K562 (cell line): ENCODE results near the gene DDIT3. TPM values are rescaled to one million over a fixed set of nuclear protein-coding genes. Genes with fewer than 3 reads are reported as not detected.

ENCODE experiments used
- CREB1 ChIP-seq, 2 experiments: sonication (generic) in 1 of 2; formaldehyde crosslinking in 1 of 2; IDR thresholded peaks; 2 replicates each; pipeline versions ENCODE4 v1.6.1 to v1.8.0; 2012 to 2022; ENCODE audit warnings: inconsistent platforms in 1 of 2, mild to moderate bottlenecking in 1 of 2, missing genetic modification reagents in 1 of 2, moderate library complexity in 1 of 2
- E2F6 ChIP-seq, 2 experiments: IDR thresholded peaks; 2 replicates each; pipeline ENCODE4 v1.6.1; 2011; ENCODE audit warnings: borderline replicate concordance in 1 of 2, control low read depth in 1 of 2, low read depth in 1 of 2, low read length in 1 of 2, mild to moderate bottlenecking in 1 of 2, mixed read lengths in 1 of 2, moderate library complexity in 1 of 2; ENCODE audit not compliant: insufficient read depth in 1 of 2, insufficient read length in 1 of 2, poor library complexity in 1 of 2, severe bottlenecking in 1 of 2; ENCODE audit errors: extremely low read depth in 1 of 2
- HNRNPK ChIP-seq: fragments of 200-400 bp; formaldehyde crosslinking; IDR thresholded peaks from one replicate; pipeline ENCODE4 v1.6.1; 2018; ENCODE audit warnings: mild to moderate bottlenecking, low read depth, low read length; ENCODE audit not compliant: poor library complexity, severe bottlenecking
- HNRNPUL1 ChIP-seq: fragments of 200-400 bp; formaldehyde crosslinking; IDR thresholded peaks from 2 replicates; pipeline ENCODE4 v1.6.1; 2017; ENCODE audit warnings: low read length
- MCM7 ChIP-seq, 2 experiments: fragments of 450-650 bp; IDR thresholded peaks; 2 replicates each; pipeline ENCODE4 v1.6.1; 2016 to 2018
- POLR2A ChIP-seq: fragments of 450-650 bp; conservative IDR thresholded peaks from 2 replicates; pipeline ENCODE4 v1.6.1; 2016
- RBM22 ChIP-seq: fragments of 200-400 bp; formaldehyde crosslinking; IDR thresholded peaks from 2 replicates; pipeline ENCODE4 v1.6.1; 2018; ENCODE audit warnings: low read length, low read depth; ENCODE audit not compliant: poor library complexity, severe bottlenecking
- SMARCA4 ChIP-seq: fragments of 450-650 bp; IDR thresholded peaks from 2 replicates; pipeline ENCODE4 v1.6.1; 2016
- SMC3 ChIP-seq: conservative IDR thresholded peaks from 2 replicates; pipeline ENCODE4 v1.6.1; 2011; ENCODE audit warnings: low read depth, low read length, improper control_type of control experiment; ENCODE audit not compliant: insufficient read depth
- TAF15 ChIP-seq: fragments of 200-400 bp; formaldehyde crosslinking; IDR thresholded peaks from 2 replicates; pipeline ENCODE4 v1.6.1; 2017; ENCODE audit warnings: mild to moderate bottlenecking, low read depth, low read length, moderate library complexity
- TCF7L2 ChIP-seq: fragments of 150-350 bp; IDR thresholded peaks from 2 replicates; pipeline ENCODE4 v1.6.1; 2016; ENCODE audit warnings: low read depth, mild to moderate bottlenecking, low read length, moderate library complexity
- TCFL5 ChIP-seq: fragments of 250-450 bp; sonication (Bioruptor Pico); conservative IDR thresholded peaks from 2 replicates; pipeline ENCODE4 v1.6.1; 2021; ENCODE audit warnings: mild to moderate bottlenecking, moderate library complexity, matching md5 sums
- TRIM25 ChIP-seq: fragments of 450-650 bp; IDR thresholded peaks from 2 replicates; pipeline ENCODE4 v1.7.0; 2016; ENCODE audit warnings: borderline replicate concordance
- U2AF2 ChIP-seq: fragments of 200-400 bp; formaldehyde crosslinking; optimal IDR thresholded peaks from 2 replicates; pipeline ENCODE3; 2017; ENCODE audit warnings: low read depth, mild to moderate bottlenecking, low read length
- ZFP91 ChIP-seq: sonication (generic); formaldehyde crosslinking; IDR thresholded peaks from 2 replicates; pipeline ENCODE4 v1.8.0; 2022; ENCODE audit warnings: mild to moderate bottlenecking, missing genetic modification reagents
- ZMIZ1 ChIP-seq, 2 experiments: fragments of 150-350 bp in 1 of 2; IDR thresholded peaks; 2 replicates each; pipeline ENCODE4 v1.6.1; 2012 to 2016; ENCODE audit warnings: low read depth in 2 of 2, low read length in 2 of 2, mild to moderate bottlenecking in 1 of 2, moderate library complexity in 1 of 2
- ZNF583 ChIP-seq: fragments of 250-450 bp; sonication (Bioruptor Pico); IDR thresholded peaks from 2 replicates; pipeline ENCODE4 v1.4.0; 2020
- ZNF668 ChIP-seq: fragments of 250-450 bp; sonication (Bioruptor Pico); IDR thresholded peaks from 2 replicates; pipeline ENCODE4 v1.8.0; 2022; ENCODE audit warnings: mild to moderate bottlenecking, inconsistent platforms
- ZNF766 ChIP-seq: fragments of 200-800 bp; sonication (Bioruptor generic); conservative IDR thresholded peaks from 2 replicates; pipeline ENCODE4 v1.6.1; 2016; ENCODE audit warnings: missing genetic modification characterization, missing compliant biosample characterization
- polyA plus RNA-seq, 8 experiments: library from polyadenylated mRNA; depleted of rRNA in 4 of 8; stranded (reverse) in 5 of 8; unstranded in 3 of 8; fragments of >200 nt; fragmentation: Nextera tagmentation in 2 of 8; fragmentation: Illumina TruSeq in 1 of 8; extraction: Ambion mirVana in 2 of 8; extraction: Trizol in 1 of 8; gene quantifications; 2 replicates each; pipeline versions ENCODE4 v1.2.1 to v1.2.3, GENCODE V29; 2011 to 2014; ENCODE audit warnings: inconsistent platforms in 1 of 8, missing spikeins in 1 of 8
- total RNA-seq, 7 experiments: library from RNA; depleted of rRNA in 6 of 7; stranded (reverse); fragments of >200 nt in 6 of 7; fragmentation: Illumina TruSeq in 2 of 7; extraction: Trizol in 2 of 7; gene quantifications; 2 replicates each; pipeline versions ENCODE4 v1.2.1 to v1.2.3, GENCODE V29; 2011 to 2021; ENCODE audit warnings: low replicate concordance in 1 of 7

DDIT3 gene
- total and polyA plus RNA-seq, 9 of the 15 experiments (the other 6 are each of a cell fraction or from before 2014, with no cell fraction given) = 59.1 to 272 (median 89.9) TPM

GRCh38 chr12:57487597-57488401, 32.5 kb downstream of the DDIT3 start, which contains the start of gene MARS1 (continued):
- no peak for TF ChIP-seq ZFP91
- no peak for TF ChIP-seq TAF15
- no peak for TF ChIP-seq U2AF2
- TF ChIP-seq RBM22 = peak; percentile 42
- TF ChIP-seq TCFL5 (CRISPR knock-in tag) = no peak
- TF ChIP-seq ZNF668 = no peak
- no peak for TF ChIP-seq TRIM25
- TF ChIP-seq E2F6 (IDR thresholded peaks at IDR 0.05; ENCODE audit: borderline replicate concordance in 1 of 2, extremely low read depth in 1 of 2, insufficient read depth in 1 of 2, insufficient read length in 1 of 2, low read depth in 1 of 2, low read length in 1 of 2, poor library complexity in 1 of 2, severe bottlenecking in 1 of 2) = peak in 1 of 2 experiments; percentile 11
- TF ChIP-seq ZNF583 (CRISPR knock-in tag) = no peak
- no peak for TF ChIP-seq MCM7 (IDR thresholded peaks at IDR 0.05)
- TF ChIP-seq HNRNPUL1 = no peak
- TF ChIP-seq SMARCA4 = peak; percentile 49; the same call in 1 of the 2 replicates
- no peak for TF ChIP-seq TCF7L2
- no peak for TF ChIP-seq HNRNPK
- TF ChIP-seq CREB1 (IDR thresholded peaks at IDR 0.05) = peak; percentile 56; the same call in 1 of the 2 replicates
- TF ChIP-seq CREB1 (CRISPR knock-in tag; IDR thresholded peaks at IDR 0.05) = peak; percentile 57; the same call in 1 of the 2 replicates
- peak; percentile 87; the same call in 1 of the 2 replicates for TF ChIP-seq ZNF766 (CRISPR knock-in tag)
- peak; percentile 90 for TF ChIP-seq POLR2A
- no peak for TF ChIP-seq SMC3
- TF ChIP-seq ZMIZ1 (IDR thresholded peaks at IDR 0.05; ENCODE audit: low read depth in 2 of 2, low read length in 2 of 2) = no peak; a peak in 1 of 4 replicates
